BLaER1 treated with 17β-estradiol and CSF1 and Interleukin-3, amounts not matched to agents 10 nM and 100 nM (cell line): Measurements from ENCODE around the gene SCRT2.

Experiments used
- H3K27ac ChIP-seq, 11 experiments: shearing (Covaris generic); formaldehyde crosslinking; 2 replicates each; pipeline ENCODE4 v1.8.1; 2022
- H3K27me3 ChIP-seq, 11 experiments: shearing (Covaris generic); formaldehyde crosslinking; 2 replicates each; pipeline ENCODE4 v1.8.1; 2022
- H3K36me3 ChIP-seq, 11 experiments: shearing (Covaris generic); formaldehyde crosslinking; 2 replicates each; pipeline ENCODE4 v1.8.1; 2022
- H3K4me1 ChIP-seq, 10 experiments: shearing (Covaris generic); formaldehyde crosslinking; 2 replicates each; pipeline ENCODE4 v1.8.1; 2022
- H3K4me2 ChIP-seq, 11 experiments: shearing (Covaris generic); formaldehyde crosslinking; 2 replicates each; pipeline ENCODE4 v1.8.1; 2022
- H3K4me3 ChIP-seq, 10 experiments: shearing (Covaris generic); formaldehyde crosslinking; 2 replicates each; pipeline ENCODE4 v1.8.1; 2022
- H3K9ac ChIP-seq, 11 experiments: shearing (Covaris generic); formaldehyde crosslinking; 2 replicates each; pipeline ENCODE4 v1.8.1; 2022
- H3K9me3 ChIP-seq, 11 experiments: shearing (Covaris generic); formaldehyde crosslinking; replicated peaks in 1 of 11; 2 replicates each; pipeline ENCODE4 v1.8.1; 2022
- H4K20me1 ChIP-seq, 11 experiments: shearing (Covaris generic); formaldehyde crosslinking; 2 replicates each; pipeline ENCODE4 v1.8.1; 2022
- Cebpa-rat ChIP-seq, 11 experiments: shearing (Covaris generic); IDR thresholded peaks; 2 replicates each; pipeline ENCODE4 v1.8.1; 2022

The SCRT2 gene

DNA sequence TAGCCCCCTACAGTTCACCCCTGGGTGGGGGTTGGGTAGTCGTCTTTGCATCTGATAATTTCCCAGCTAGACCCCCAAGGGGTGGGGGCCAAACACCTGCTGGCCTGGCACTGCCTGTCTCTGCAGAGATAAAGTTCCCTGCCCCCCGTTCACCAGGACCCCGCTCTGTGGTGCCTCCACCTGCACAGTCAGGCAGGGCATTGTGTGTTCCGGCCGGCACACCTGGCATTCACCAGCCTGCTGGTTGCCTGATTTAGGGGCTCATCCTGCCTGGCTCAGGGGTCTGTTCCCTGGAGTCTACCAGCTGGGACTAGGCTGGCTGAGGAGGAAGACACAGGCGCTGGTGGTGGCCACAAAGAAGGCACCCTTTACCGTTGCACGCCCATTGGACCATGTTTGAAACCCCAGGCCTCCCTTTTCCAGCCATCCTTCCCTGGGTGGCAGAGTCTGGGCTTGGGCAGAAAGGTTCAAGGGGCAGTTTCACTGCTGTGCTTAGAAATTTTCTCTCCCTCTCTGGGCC, 30.8 kb upstream of the SCRT2 start:
- Histone ChIP-seq H4K20me1 (no peaks in the 10 kb centered on the region), H3K4me3 (no peak overlapping the region), H3K9ac (no peak overlapping the region), H3K4me2 (peak overlapping the region in 7 of 11 experiments; percentile 14 to 40 (median 29); a peak in 11 of 22 replicates), H3K9me3 (peaks cover 13 to 31% (median 26%) of the 10 kb centered on the region in 11 experiments), H3K4me1 (peaks cover 0 to 32% (median 18%) of the 10 kb centered on the region in 10 experiments; a peak in 13 of 20 replicates), H3K36me3 (no peaks in the 10 kb centered on the region), H3K27ac (no peak overlapping the region), H3K27me3 (no peaks in the 10 kb centered on the region)
- TF ChIP-seq Cebpa-rat (IDR thresholded peaks at IDR 0.05), result no peak

DNA sequence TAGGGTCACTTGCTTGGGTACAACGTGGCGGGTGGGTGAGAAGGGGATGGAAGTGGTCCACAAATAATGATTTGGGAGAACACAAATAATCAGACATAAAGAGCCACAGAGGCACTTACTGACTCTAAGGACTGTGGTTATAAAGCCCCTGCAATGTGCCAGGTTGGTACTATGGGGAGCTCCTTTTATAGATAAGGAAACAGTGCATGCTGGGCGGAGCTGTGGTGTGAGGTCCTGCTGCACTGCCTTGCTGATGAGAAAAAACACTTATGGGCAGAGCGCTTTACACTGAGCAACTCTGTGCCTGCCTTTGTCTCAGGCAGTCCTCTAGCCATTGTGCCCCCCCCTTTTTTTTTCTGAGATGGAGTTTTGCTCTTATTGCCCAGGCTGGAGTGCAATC, 29.1 kb upstream of the SCRT2 start:
- no peaks in the 10 kb centered on the region for H3K27me3 ChIP-seq
- H3K36me3 ChIP-seq, result no peaks in the 10 kb centered on the region

GRCh38 chr20:703426-703825, 27.8 kb upstream of the SCRT2 start:
- Histone ChIP-seq H3K4me1 (peaks cover 9 to 52% (median 37%) of the 10 kb centered on the region in 10 experiments; a peak in 18 of 20 replicates), H3K9me3 (peaks cover 0 to 6% (median 3%) of the 10 kb centered on the region in 11 experiments; a peak in 16 of 22 replicates), H3K36me3 (no peaks in the 10 kb centered on the region), H3K4me2 (no peak overlapping the region), H3K9ac (no peak overlapping the region), H3K27ac (no peak overlapping the region), H3K27me3 (no peaks in the 10 kb centered on the region), H4K20me1 (no peaks in the 10 kb centered on the region), H3K4me3 (no peak overlapping the region)
- no peak for TF ChIP-seq Cebpa-rat (IDR thresholded peaks at IDR 0.05)

More for the DNA sequence above, 29.1 kb upstream of the SCRT2 start:
- no peak overlapping the region for H3K4me3 ChIP-seq
- no peak overlapping the region for H3K9ac ChIP-seq
- no peak overlapping the region for H3K27ac ChIP-seq
- no peaks in the 10 kb centered on the region for H4K20me1 ChIP-seq
- H3K9me3 ChIP-seq, result peaks cover 12 to 19% (median 16%) of the 10 kb centered on the region in 11 experiments
- TF ChIP-seq Cebpa-rat (IDR thresholded peaks at IDR 0.05), result no peak
- H3K4me2 ChIP-seq, result no peak overlapping the region
- H3K4me1 ChIP-seq, result peaks cover 4 to 44% (median 29%) of the 10 kb centered on the region in 10 experiments; a peak in 18 of 20 replicates

- Histone ChIP-seq H3K36me3 (no peaks in the 10 kb centered on the region), H4K20me1 (no peaks in the 10 kb centered on the region), H3K9ac (no peak overlapping the region), H3K27me3 (no peaks in the 10 kb centered on the region), H3K27ac (no peak overlapping the region), H3K4me3 (no peak overlapping the region), H3K9me3 (peaks cover 0 to 4% (median 0%) of the 10 kb centered on the region in 11 experiments; a peak in 1 of 22 replicates), H3K4me1 (peaks cover 9 to 52% (median 37%) of the 10 kb centered on the region in 10 experiments; a peak in 18 of 20 replicates), H3K4me2 (no peak overlapping the region)
- TF ChIP-seq Cebpa-rat (IDR thresholded peaks at IDR 0.05), result no peak
Measured at GRCh38 chr20:703006-703405, 27.4 kb upstream of the SCRT2 start.

GRCh38 chr20:701401-702129, 26.0 kb upstream of the SCRT2 start:
- Histone ChIP-seq H3K9ac (no peak overlapping the region), H3K9me3 (no peaks in the 10 kb centered on the region), H3K36me3 (no peaks in the 10 kb centered on the region), H4K20me1 (no peaks in the 10 kb centered on the region), H3K4me3 (no peak overlapping the region), H3K4me2 (no peak overlapping the region), H3K27ac (no peak overlapping the region), H3K27me3 (no peaks in the 10 kb centered on the region), H3K4me1 (peaks cover 9 to 39% (median 24%) of the 10 kb centered on the region in 10 experiments; a peak in 18 of 20 replicates)
- TF ChIP-seq Cebpa-rat (IDR thresholded peaks at IDR 0.05), result no peak

DNA sequence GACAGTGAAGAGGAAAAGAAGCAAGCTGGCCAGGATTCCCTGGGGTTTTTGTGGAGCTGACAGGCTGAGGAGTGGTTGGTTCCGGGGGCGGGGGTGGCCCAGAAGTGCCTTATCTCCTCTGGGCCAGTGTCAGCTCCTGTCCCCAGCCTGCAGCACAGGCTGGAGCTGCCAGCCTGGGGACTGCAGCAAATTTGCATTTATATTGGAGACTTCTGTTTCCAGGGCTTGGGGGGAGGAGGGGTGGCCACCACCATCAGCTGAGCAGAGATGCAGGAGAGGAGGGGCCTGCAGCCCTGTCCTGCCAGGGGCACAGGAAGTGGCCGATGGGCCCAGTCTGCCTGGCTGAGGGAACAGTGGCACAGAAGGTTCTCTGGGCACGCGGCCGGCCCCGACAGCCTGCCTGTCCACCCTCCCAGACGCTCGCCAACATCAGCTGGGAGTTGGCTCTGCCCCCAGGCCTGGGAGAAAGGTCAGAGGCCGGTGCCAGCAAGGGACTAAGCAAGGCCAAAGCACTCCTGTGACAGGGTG, 24.3 kb upstream of the SCRT2 start:
- Histone ChIP-seq H3K9ac (peak overlapping the region in 4 of 11 experiments; percentile 13 to 38 (median 20); a peak in 3 of 22 replicates), H3K27me3 (no peaks in the 10 kb centered on the region), H3K9me3 (no peaks in the 10 kb centered on the region), H3K36me3 (no peaks in the 10 kb centered on the region), H3K4me1 (peaks cover 9 to 29% (median 18%) of the 10 kb centered on the region in 10 experiments; a peak in 18 of 20 replicates), H3K4me3 (no peak overlapping the region), H3K27ac (no peak overlapping the region), H3K4me2 (peak overlapping the region; percentile 19 to 83 (median 61); a peak in 20 of 22 replicates), H4K20me1 (no peaks in the 10 kb centered on the region)
- no peak for TF ChIP-seq Cebpa-rat (IDR thresholded peaks at IDR 0.05)

GRCh38 chr20:699342-699741, 23.7 kb upstream of the SCRT2 start:
- no peaks in the 10 kb centered on the region for H3K36me3 ChIP-seq
- TF ChIP-seq Cebpa-rat (IDR thresholded peaks at IDR 0.05), result no peak
- H3K27ac ChIP-seq, result no peak overlapping the region
- H3K27me3 ChIP-seq, result no peaks in the 10 kb centered on the region
- H4K20me1 ChIP-seq, result no peaks in the 10 kb centered on the region
- H3K9ac ChIP-seq, result peak overlapping the region in 4 of 11 experiments; percentile 13 to 38 (median 20); a peak in 3 of 22 replicates
- H3K4me3 ChIP-seq, result no peak overlapping the region
- H3K9me3 ChIP-seq, result no peaks in the 10 kb centered on the region
- peaks cover 9 to 29% (median 18%) of the 10 kb centered on the region in 10 experiments; a peak in 18 of 20 replicates for H3K4me1 ChIP-seq
- H3K4me2 ChIP-seq, result peak overlapping the region; percentile 19 to 83 (median 61); a peak in 20 of 22 replicates

- TF ChIP-seq Cebpa-rat (IDR thresholded peaks at IDR 0.05), result no peak
- no peaks in the 10 kb centered on the region for H3K9me3 ChIP-seq
- H3K36me3 ChIP-seq, result no peaks in the 10 kb centered on the region
- peaks cover 9 to 28% (median 18%) of the 10 kb centered on the region in 10 experiments; a peak in 18 of 20 replicates for H3K4me1 ChIP-seq
- no peak overlapping the region for H3K4me3 ChIP-seq
- no peaks in the 10 kb centered on the region for H3K27me3 ChIP-seq
- no peaks in the 10 kb centered on the region for H4K20me1 ChIP-seq
- no peak overlapping the region for H3K9ac ChIP-seq
- H3K4me2 ChIP-seq, result no peak overlapping the region
- H3K27ac ChIP-seq, result no peak overlapping the region
Measured at GRCh38 chr20:698276-698675, 22.7 kb upstream of the SCRT2 start.

- Histone ChIP-seq H3K4me3 (no peak overlapping the region), H3K27ac (no peak overlapping the region), H3K4me1 (peaks cover 9 to 23% (median 17%) of the 10 kb centered on the region in 10 experiments; a peak in 18 of 20 replicates), H3K9ac (no peak overlapping the region), H3K27me3 (no peaks in the 10 kb centered on the region), H3K36me3 (no peaks in the 10 kb centered on the region), H3K4me2 (no peak overlapping the region), H3K9me3 (no peaks in the 10 kb centered on the region), H4K20me1 (no peaks in the 10 kb centered on the region)
- TF ChIP-seq Cebpa-rat (IDR thresholded peaks at IDR 0.05), result no peak
Measured at GRCh38 chr20:697826-698225, 22.2 kb upstream of the SCRT2 start.
